ENCODE data around the gene ANKS1B.

Gene ANKS1B

DNA sequence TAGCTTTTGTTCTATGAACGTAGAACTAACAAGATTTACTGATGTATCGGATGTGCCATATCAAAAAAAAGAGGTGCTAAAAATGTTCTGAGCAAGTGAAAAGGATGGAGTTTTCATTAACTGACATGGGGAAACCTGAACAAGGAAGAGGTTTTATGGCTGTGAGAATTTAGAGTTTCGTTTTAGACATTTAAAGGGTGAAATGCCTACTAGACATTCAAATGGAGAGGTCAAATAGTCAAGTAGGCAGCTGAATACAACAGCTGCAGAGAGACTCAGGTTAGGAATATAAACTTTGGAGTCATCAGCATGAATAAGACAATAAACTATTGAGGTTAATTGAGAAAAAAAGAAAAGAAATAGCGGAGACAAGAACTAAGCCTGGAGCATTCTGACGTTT is 702.1 kb downstream of the ANKS1B start:
- no peaks in the 10 kb centered on the region for H3K27me3 ChIP-seq (ENCODE audit: insufficient read depth, low read length)

DNA sequence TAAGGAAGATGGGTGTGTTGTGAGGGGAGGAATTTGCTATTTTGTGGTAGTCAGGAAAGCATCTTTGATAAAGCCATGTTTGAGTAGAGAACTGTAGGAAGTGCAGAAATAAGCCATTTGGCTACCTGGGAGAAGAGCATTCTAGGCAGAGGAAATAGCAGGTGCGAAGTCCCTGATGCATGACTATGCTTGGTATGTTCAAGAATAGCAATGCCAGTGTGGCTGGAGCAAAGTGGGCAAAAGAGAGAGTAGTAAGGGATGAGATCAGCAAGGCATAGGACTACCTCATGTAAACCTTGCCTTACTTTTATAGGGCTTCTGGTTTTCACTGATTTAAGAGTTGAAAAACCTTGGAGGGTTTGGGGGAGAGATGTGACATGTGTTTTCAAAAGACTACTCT is 702.6 kb downstream of the ANKS1B start:
- H3K4me1 ChIP-seq (ENCODE audit: insufficient read depth, low read length), result peaks cover 34% of the 10 kb centered on the region
- no peaks in the 10 kb centered on the region for H3K36me3 ChIP-seq (ENCODE audit: insufficient read depth, low read length)
- H3K4me3 ChIP-seq (ENCODE audit: low read length), result no peak overlapping the region
- peaks cover 1% of the 10 kb centered on the region for H3K9me3 ChIP-seq (ENCODE audit: low read length)
- H2AFZ ChIP-seq (ENCODE audit: low read depth, low read length), result no peak overlapping the region
- H3K27me3 ChIP-seq (ENCODE audit: insufficient read depth, low read length), result no peaks in the 10 kb centered on the region

More for the DNA sequence above, 702.1 kb downstream of the ANKS1B start:
- H3K9me3 ChIP-seq (ENCODE audit: low read length), result peaks cover 1% of the 10 kb centered on the region
- no peaks in the 10 kb centered on the region for H3K36me3 ChIP-seq (ENCODE audit: insufficient read depth, low read length)
- no peak overlapping the region for H2AFZ ChIP-seq (ENCODE audit: low read depth, low read length)
- H3K4me3 ChIP-seq (ENCODE audit: low read length), result peak overlapping the region; percentile 3
- peaks cover 34% of the 10 kb centered on the region for H3K4me1 ChIP-seq (ENCODE audit: insufficient read depth, low read length)

GRCh38 chr12:99281277-99281676 is 703.5 kb downstream of the ANKS1B start:
- Histone ChIP-seq H2AFZ (ENCODE audit: low read depth, low read length) (no peak overlapping the region), H3K4me1 (ENCODE audit: insufficient read depth, low read length) (peaks cover 34% of the 10 kb centered on the region), H3K36me3 (ENCODE audit: insufficient read depth, low read length) (no peaks in the 10 kb centered on the region)

GRCh38 chr12:99278899-99279298 is 705.8 kb downstream of the ANKS1B start:
- H2AFZ ChIP-seq (ENCODE audit: low read depth, low read length), result no peak overlapping the region
- no peaks in the 10 kb centered on the region for H3K27me3 ChIP-seq (ENCODE audit: insufficient read depth, low read length)
- H3K9me3 ChIP-seq (ENCODE audit: low read length), result no peaks in the 10 kb centered on the region
- H3K4me3 ChIP-seq (ENCODE audit: low read length), result no peak overlapping the region
- H3K4me1 ChIP-seq (ENCODE audit: insufficient read depth, low read length), result peaks cover 30% of the 10 kb centered on the region
- H3K36me3 ChIP-seq (ENCODE audit: insufficient read depth, low read length), result no peaks in the 10 kb centered on the region

More at GRCh38 chr12:99281277-99281676, 703.5 kb downstream of the ANKS1B start:
- peaks cover under 1% of the 10 kb centered on the region for H3K9me3 ChIP-seq (ENCODE audit: low read length)
- no peaks in the 10 kb centered on the region for H3K27me3 ChIP-seq (ENCODE audit: insufficient read depth, low read length)
- H3K4me3 ChIP-seq (ENCODE audit: low read length), result no peak overlapping the region

DNA sequence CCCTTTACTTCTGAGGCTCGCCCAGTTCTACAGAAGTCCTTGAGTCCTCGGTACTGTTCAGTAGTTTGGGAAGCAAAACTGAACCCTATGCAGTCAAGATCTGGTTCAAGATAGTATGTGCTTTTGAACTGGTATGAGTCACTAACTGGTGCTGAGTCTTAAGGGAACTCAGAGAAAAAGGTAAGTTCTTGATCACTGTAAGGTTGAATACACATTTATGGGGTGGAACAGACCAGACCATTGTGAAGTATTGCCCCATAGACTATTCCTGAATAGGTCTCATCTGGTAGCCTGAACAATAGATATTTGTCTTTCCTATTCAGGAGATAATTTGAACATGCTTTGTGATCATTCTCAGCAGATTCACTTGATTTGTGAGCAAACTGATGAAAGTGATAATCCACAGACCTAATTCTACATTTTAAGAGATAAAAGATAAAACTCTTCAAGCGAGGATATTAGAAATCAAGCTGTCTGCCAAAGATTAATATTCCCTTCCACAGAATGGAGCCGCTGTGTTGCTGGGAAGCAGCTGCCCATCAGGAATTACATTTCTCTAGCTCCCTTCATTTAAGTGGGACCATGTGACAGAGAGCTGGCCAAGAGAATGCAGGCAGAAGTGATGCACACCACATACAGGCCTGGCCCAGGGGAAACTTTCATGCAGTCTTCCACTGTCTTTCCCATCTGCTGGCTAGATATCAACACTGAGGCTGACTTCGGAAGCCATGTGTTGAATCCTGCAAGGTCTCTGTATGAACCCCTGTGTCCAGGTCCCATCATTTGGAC is 707.0 kb downstream of the ANKS1B start:
- no peaks in the 10 kb centered on the region for H3K36me3 ChIP-seq (ENCODE audit: insufficient read depth, low read length)
- no peaks in the 10 kb centered on the region for H3K27me3 ChIP-seq (ENCODE audit: insufficient read depth, low read length)
- peaks cover 19% of the 10 kb centered on the region for H3K4me1 ChIP-seq (ENCODE audit: insufficient read depth, low read length)
- H3K4me3 ChIP-seq (ENCODE audit: low read length), result no peak overlapping the region
- H3K9me3 ChIP-seq (ENCODE audit: low read length), result no peaks in the 10 kb centered on the region
- no peak overlapping the region for H2AFZ ChIP-seq (ENCODE audit: low read depth, low read length)

GRCh38 chr12:99271071-99271470 is 713.7 kb downstream of the ANKS1B start:
- H2AFZ ChIP-seq (ENCODE audit: low read depth, low read length), result no peak overlapping the region
- no peaks in the 10 kb centered on the region for H3K36me3 ChIP-seq (ENCODE audit: insufficient read depth, low read length)
- no peaks in the 10 kb centered on the region for H3K27me3 ChIP-seq (ENCODE audit: insufficient read depth, low read length)
- no peak overlapping the region for H3K4me3 ChIP-seq (ENCODE audit: low read length)
- no peaks in the 10 kb centered on the region for H3K9me3 ChIP-seq (ENCODE audit: low read length)
- H3K4me1 ChIP-seq (ENCODE audit: insufficient read depth, low read length), result peaks cover 5% of the 10 kb centered on the region

DNA sequence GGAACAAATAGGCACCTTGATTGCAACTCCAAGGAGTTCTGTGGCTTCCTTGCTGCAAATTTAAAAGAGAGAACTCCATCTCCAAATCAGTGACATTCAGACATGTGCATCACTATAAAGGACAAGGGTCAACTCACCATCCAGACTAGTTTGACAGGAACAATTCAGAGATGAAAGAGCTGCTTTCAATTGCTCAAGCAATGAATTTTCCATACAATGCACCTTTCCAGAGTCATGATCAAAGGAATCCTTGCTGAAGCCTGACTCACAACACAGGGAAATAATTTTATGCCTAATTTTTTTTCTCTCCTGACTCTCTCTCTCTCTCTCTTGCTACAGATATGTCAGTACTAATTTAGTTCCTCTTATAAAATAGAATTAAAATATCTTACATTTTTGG is 717.7 kb downstream of the ANKS1B start:
- Histone ChIP-seq H3K9me3 (ENCODE audit: low read length) (peaks cover 2% of the 10 kb centered on the region), H3K36me3 (ENCODE audit: insufficient read depth, low read length) (no peaks in the 10 kb centered on the region), H3K4me3 (ENCODE audit: low read length) (no peak overlapping the region), H2AFZ (ENCODE audit: low read depth, low read length) (no peak overlapping the region), H3K27me3 (ENCODE audit: insufficient read depth, low read length) (no peaks in the 10 kb centered on the region), H3K4me1 (ENCODE audit: insufficient read depth, low read length) (peaks cover 5% of the 10 kb centered on the region)

DNA sequence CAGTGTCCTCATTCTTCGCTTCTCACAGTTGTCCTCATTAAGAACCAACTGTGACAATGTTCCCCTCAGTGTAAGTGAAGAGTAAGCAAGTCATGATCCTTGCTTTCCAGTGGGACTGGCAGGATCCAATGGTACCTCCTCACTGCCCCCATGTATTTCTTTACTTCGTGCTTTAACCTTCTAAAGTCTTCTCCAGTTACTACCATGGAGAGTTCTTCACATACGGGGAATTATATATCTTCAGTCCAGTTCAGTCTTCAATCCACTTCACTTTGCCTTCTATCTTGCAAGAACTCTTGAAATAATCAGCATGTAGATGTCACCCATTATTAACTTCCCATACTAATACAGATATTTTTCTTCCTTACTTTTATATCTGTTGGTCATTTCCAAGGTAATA is 719.1 kb downstream of the ANKS1B start:
- no peak overlapping the region for H2AFZ ChIP-seq (ENCODE audit: low read depth, low read length)
- no peaks in the 10 kb centered on the region for H3K36me3 ChIP-seq (ENCODE audit: insufficient read depth, low read length)
- H3K27me3 ChIP-seq (ENCODE audit: insufficient read depth, low read length), result no peaks in the 10 kb centered on the region
- peaks cover 2% of the 10 kb centered on the region for H3K9me3 ChIP-seq (ENCODE audit: low read length)
- H3K4me1 ChIP-seq (ENCODE audit: insufficient read depth, low read length), result peaks cover 10% of the 10 kb centered on the region
- no peak overlapping the region for H3K4me3 ChIP-seq (ENCODE audit: low read length)

GRCh38 chr12:99261256-99261655 is 723.5 kb downstream of the ANKS1B start:
- H3K36me3 ChIP-seq (ENCODE audit: insufficient read depth, low read length), result no peaks in the 10 kb centered on the region
- no peaks in the 10 kb centered on the region for H3K27me3 ChIP-seq (ENCODE audit: insufficient read depth, low read length)
- no peak overlapping the region for H2AFZ ChIP-seq (ENCODE audit: low read depth, low read length)
- peaks cover 2% of the 10 kb centered on the region for H3K9me3 ChIP-seq (ENCODE audit: low read length)
- peaks cover 34% of the 10 kb centered on the region for H3K4me1 ChIP-seq (ENCODE audit: insufficient read depth, low read length)
- no peak overlapping the region for H3K4me3 ChIP-seq (ENCODE audit: low read length)

GRCh38 chr12:99260456-99260996 is 724.2 kb downstream of the ANKS1B start:
- H3K36me3 ChIP-seq (ENCODE audit: insufficient read depth, low read length), result no peaks in the 10 kb centered on the region
- H3K9me3 ChIP-seq (ENCODE audit: low read length), result peaks cover 2% of the 10 kb centered on the region
- H3K27me3 ChIP-seq (ENCODE audit: insufficient read depth, low read length), result no peaks in the 10 kb centered on the region
- H3K4me3 ChIP-seq (ENCODE audit: low read length), result no peak overlapping the region
- H3K4me1 ChIP-seq (ENCODE audit: insufficient read depth, low read length), result peaks cover 34% of the 10 kb centered on the region
- H2AFZ ChIP-seq (ENCODE audit: low read depth, low read length), result no peak overlapping the region

GRCh38 chr12:99259040-99259934 is 725.4 kb downstream of the ANKS1B start:
- H3K4me1 ChIP-seq (ENCODE audit: insufficient read depth, low read length), result peaks cover 34% of the 10 kb centered on the region
- H3K4me3 ChIP-seq (ENCODE audit: low read length), result peak overlapping the region; percentile 5
- no peaks in the 10 kb centered on the region for H3K27me3 ChIP-seq (ENCODE audit: insufficient read depth, low read length)
- H3K9me3 ChIP-seq (ENCODE audit: low read length), result peaks cover 2% of the 10 kb centered on the region
- no peaks in the 10 kb centered on the region for H3K36me3 ChIP-seq (ENCODE audit: insufficient read depth, low read length)
- H2AFZ ChIP-seq (ENCODE audit: low read depth, low read length), result peak overlapping the region; percentile 70

- Histone ChIP-seq H3K4me3 (ENCODE audit: low read length) (no peak overlapping the region), H3K4me1 (ENCODE audit: insufficient read depth, low read length) (peaks cover 34% of the 10 kb centered on the region), H3K9me3 (ENCODE audit: low read length) (no peaks in the 10 kb centered on the region)
These were observed 727.1 kb downstream of the ANKS1B start for GRCh38 chr12:99257672-99258071.

GRCh38 chr12:99253068-99253467 is 731.7 kb downstream of the ANKS1B start:
- Histone ChIP-seq H3K36me3 (ENCODE audit: insufficient read depth, low read length) (no peaks in the 10 kb centered on the region), H3K4me3 (ENCODE audit: low read length) (no peak overlapping the region), H3K4me1 (ENCODE audit: insufficient read depth, low read length) (peaks cover 4% of the 10 kb centered on the region), H2AFZ (ENCODE audit: low read depth, low read length) (no peak overlapping the region), H3K27me3 (ENCODE audit: insufficient read depth, low read length) (no peaks in the 10 kb centered on the region), H3K9me3 (ENCODE audit: low read length) (no peaks in the 10 kb centered on the region)

More at GRCh38 chr12:99257672-99258071, 727.1 kb downstream of the ANKS1B start:
- Histone ChIP-seq H3K27me3 (ENCODE audit: insufficient read depth, low read length) (no peaks in the 10 kb centered on the region), H2AFZ (ENCODE audit: low read depth, low read length) (no peak overlapping the region), H3K36me3 (ENCODE audit: insufficient read depth, low read length) (no peaks in the 10 kb centered on the region)

Measured in neuron (in vitro differentiated cells).